ENCODE measurements around the gene GYG2. TPM values are rescaled to one million over a fixed set of nuclear protein-coding genes. Genes with fewer than 3 reads are reported as not detected.

The GYG2 gene
- total and polyA plus RNA-seq, 8 donors = 2.2 to 8.6 (median 4.9) TPM

GRCh38 chrX:2901367-2902036, 72.8 kb downstream of the GYG2 start:
- ATAC-seq = no peak
- no peak for TF ChIP-seq CTCF (IDR thresholded peaks at IDR 0.05)

GRCh38 chrX:2902841-2903240, 74.1 kb downstream of the GYG2 start:
- Histone ChIP-seq H3K36me3 (peaks cover 4 to 13% (median 6%) of the 10 kb centered on the region in 3 donors), H3K27ac (no peak overlapping the region), H3K9me3 (no peaks in the 10 kb centered on the region), H3K4me3 (no peak overlapping the region), H3K4me1 (peaks cover 12 to 16% (median 14%) of the 10 kb centered on the region in 3 donors), H3K27me3 (no peaks in the 10 kb centered on the region)
- intact Hi-C loops (cut with DNase I) = no loop called here
- DNase-seq (no peak), FAIRE-seq (no peak), ATAC-seq (no peak)
- no peak for TF ChIP-seq CTCF (IDR thresholded peaks at IDR 0.05)
- 95 to 96% methylated on average over 1 of the region's 1 CpG for WGBS, 2 donors

More at GRCh38 chrX:2901367-2902036, 72.8 kb downstream of the GYG2 start:
- no peak overlapping the region for H3K4me3 ChIP-seq
- FAIRE-seq (no peak), DNase-seq (no peak)
- H3K9me3 ChIP-seq = no peaks in the 10 kb centered on the region
- H3K4me1 ChIP-seq = peaks cover 20 to 24% (median 21%) of the 10 kb centered on the region in 3 donors
- peaks cover 0 to 2% (median 0%) of the 10 kb centered on the region in 3 donors for H3K36me3 ChIP-seq
- no peaks in the 10 kb centered on the region for H3K27me3 ChIP-seq
- no peak overlapping the region for H3K27ac ChIP-seq
- WGBS, 2 donors = 91 to 94% methylated on average over 9 of the region's 9 CpGs
- intact Hi-C loops (cut with DNase I) = no loop called here

GRCh38 chrX:2903366-2903765, 74.6 kb downstream of the GYG2 start:
- Histone ChIP-seq H3K9me3 (no peaks in the 10 kb centered on the region), H3K4me3 (no peak overlapping the region), H3K36me3 (peaks cover 4 to 13% (median 7%) of the 10 kb centered on the region in 3 donors), H3K4me1 (peaks cover 12 to 16% (median 14%) of the 10 kb centered on the region in 3 donors), H3K27ac (no peak overlapping the region), H3K27me3 (no peaks in the 10 kb centered on the region)
- no peak for TF ChIP-seq CTCF (IDR thresholded peaks at IDR 0.05)
- ATAC-seq (no peak), DNase-seq (no peak), FAIRE-seq (no peak)
- intact Hi-C loops (cut with DNase I) = no loop called here
- 97 to 98% methylated on average over 2 of the region's 2 CpGs for WGBS, 2 donors

GRCh38 chrX:2907295-2907694, 78.6 kb downstream of the GYG2 start:
- ATAC-seq = no peak
- FAIRE-seq = no peak
- intact Hi-C loops (cut with DNase I) = no loop called here

More at GRCh38 chrX:2907295-2907694, 78.6 kb downstream of the GYG2 start:
- peak in 1 of 6 donors; percentile 70 for DNase-seq
- WGBS, 2 donors = 94 to 96% methylated on average over 27 of the region's 27 CpGs
- Histone ChIP-seq H3K36me3 (peaks cover 4 to 13% (median 7%) of the 10 kb centered on the region in 3 donors), H3K27me3 (no peaks in the 10 kb centered on the region), H3K4me1 (no peaks in the 10 kb centered on the region), H3K9me3 (no peaks in the 10 kb centered on the region), H3K4me3 (no peak overlapping the region), H3K27ac (no peak overlapping the region)
- no peak for TF ChIP-seq CTCF (IDR thresholded peaks at IDR 0.05)
